Fibroblast of villous mesenchyme (primary cell): Measurements from ENCODE around the gene CCDC47. TPM values are rescaled to one million over a fixed set of nuclear protein-coding genes. Genes with fewer than 3 reads are reported as not detected.

Experiments
- DNase-seq: peaks from one replicate; pipeline ENCODE4 v3.0.0-alpha.2; 2010; ENCODE audit warnings: low read depth
- H3K4me3 ChIP-seq: 2 replicates; pipeline ENCODE4 v1.5.1; 2011; ENCODE audit warnings: low read depth, mild to moderate bottlenecking, low read length
- total RNA-seq: library from RNA; depleted of rRNA; stranded (reverse); fragments of >200 nt; gene quantifications from 2 replicates; pipeline ENCODE4 v1.2.3, GENCODE V29; 2012
- TF ChIP-seq, protein P1 (sequence below): IDR thresholded peaks from 2 replicates; pipeline ENCODE4 v1.5.1; 2012; ENCODE audit warnings: low read depth, mild to moderate bottlenecking, low read length; ENCODE audit not compliant: insufficient read depth

The CCDC47 gene
- total RNA-seq, 1 donor, result 76.4 TPM

GRCh38 chr17:63699638-63700527 is 73.5 kb downstream of the CCDC47 start, which contains the start of gene LIMD2:
Gene LIMD2 (minus strand): TSS chr17:63700125. CDS start chr17:63699298, 827 bp downstream.
- peak; percentile 16 for DNase-seq
- peak within 1 kb of the TSS; percentile 57 for H3K4me3 ChIP-seq
- TF ChIP-seq, protein P1, sequence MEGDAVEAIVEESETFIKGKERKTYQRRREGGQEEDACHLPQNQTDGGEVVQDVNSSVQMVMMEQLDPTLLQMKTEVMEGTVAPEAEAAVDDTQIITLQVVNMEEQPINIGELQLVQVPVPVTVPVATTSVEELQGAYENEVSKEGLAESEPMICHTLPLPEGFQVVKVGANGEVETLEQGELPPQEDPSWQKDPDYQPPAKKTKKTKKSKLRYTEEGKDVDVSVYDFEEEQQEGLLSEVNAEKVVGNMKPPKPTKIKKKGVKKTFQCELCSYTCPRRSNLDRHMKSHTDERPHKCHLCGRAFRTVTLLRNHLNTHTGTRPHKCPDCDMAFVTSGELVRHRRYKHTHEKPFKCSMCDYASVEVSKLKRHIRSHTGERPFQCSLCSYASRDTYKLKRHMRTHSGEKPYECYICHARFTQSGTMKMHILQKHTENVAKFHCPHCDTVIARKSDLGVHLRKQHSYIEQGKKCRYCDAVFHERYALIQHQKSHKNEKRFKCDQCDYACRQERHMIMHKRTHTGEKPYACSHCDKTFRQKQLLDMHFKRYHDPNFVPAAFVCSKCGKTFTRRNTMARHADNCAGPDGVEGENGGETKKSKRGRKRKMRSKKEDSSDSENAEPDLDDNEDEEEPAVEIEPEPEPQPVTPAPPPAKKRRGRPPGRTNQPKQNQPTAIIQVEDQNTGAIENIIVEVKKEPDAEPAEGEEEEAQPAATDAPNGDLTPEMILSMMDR, result no peak

- TF ChIP-seq, protein P1, result no peak
- peak; percentile 28 for DNase-seq
- peak overlapping the region; percentile 57 for H3K4me3 ChIP-seq
Observed at GRCh38 chr17:63698886-63699637, 74.3 kb downstream of the CCDC47 start.

DNA sequence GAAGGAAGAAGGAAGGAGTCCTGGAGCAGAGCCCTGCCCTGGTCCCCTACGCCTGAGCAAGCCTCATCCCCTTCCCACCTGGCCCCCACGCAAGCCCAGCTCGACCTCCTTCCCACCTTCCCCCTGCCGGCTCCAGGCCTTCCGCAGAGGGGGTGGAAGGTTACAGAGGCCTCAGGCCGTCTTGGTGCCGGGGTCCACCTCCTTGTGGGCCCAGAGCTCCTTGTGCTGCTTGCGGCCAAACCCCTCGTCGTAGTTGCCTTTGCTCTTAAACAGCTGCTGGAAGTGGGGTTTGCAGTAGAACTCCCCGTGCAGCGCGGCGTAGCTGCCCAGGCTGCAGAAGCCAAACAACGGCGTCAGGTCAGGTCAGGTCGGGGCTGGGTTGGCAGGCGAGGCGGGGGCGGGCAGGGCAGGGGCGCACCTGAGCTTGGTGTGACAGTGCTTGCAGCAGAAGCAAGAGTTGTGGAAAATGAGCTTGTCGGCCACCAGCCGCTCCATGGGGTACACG is 75.0 kb downstream of the CCDC47 start:
- H3K4me3 ChIP-seq, result peak overlapping the region; percentile 57
- TF ChIP-seq, protein P1, result no peak
- no peak for DNase-seq

DNA sequence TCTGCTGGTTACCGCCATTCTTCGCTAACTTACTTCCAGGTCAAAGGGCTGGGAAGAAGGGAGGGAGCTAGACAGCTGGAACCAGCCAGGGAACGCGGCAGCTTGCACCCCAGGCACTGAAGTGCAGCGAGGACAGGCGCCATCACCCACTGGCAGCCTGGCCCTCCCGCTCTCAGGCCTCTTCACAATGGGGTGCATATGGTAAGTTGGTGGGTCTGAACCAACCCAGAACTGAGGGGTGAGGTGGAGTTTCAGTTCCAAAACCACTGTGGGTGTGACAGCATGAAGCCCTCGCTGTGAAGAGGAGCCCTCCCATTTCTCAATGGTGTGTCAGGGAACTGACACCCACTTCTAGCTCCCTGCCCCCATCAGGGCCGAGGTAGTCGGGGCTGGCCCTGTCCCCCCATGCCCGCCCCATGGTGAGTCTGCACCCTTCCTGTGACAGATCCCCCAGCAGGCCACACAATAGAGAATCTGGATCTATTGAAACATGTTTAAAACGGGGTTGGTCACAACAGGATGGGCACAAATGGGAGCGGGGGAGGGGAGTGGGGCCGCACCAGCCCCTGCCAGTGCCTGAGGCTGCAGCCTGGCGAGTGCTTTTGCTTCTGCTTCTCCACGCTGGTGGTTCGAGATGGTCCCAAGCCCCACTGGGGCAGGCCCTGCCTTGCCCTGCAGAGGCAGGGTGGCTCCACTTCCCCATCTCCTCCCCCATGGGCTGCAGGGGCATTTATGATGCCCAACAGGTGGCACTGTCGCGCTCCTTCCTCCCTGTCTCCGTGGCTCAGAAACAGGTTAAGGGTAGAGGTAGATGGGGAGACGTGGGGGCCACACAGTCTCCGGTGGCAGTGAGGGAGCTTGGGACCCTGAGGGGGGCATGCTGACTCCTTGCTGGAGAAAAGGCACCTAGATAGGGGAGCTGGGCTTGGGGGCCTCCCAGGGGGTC is 75.8 kb downstream of the CCDC47 start:
- TF ChIP-seq, protein P1, result peak; percentile 45
- DNase-seq, result peak; percentile 14

GRCh38 chr17:63696381-63696961 is 76.9 kb downstream of the CCDC47 start:
- TF ChIP-seq, protein P1, result peak; percentile 44

More for the DNA sequence above, 75.8 kb downstream of the CCDC47 start:
- H3K4me3 ChIP-seq, result no peak overlapping the region

More at GRCh38 chr17:63696381-63696961, 76.9 kb downstream of the CCDC47 start:
- no peak overlapping the region for H3K4me3 ChIP-seq
- DNase-seq, result peak; percentile 34
